HG02938 (cell line): ENCODE data around the gene LSG1.
"Not testable (repeated sequence)": the region's sequence is repeated elsewhere in the genome, so short reads cannot be mapped to it uniquely, and the experiment has no call there.

Source experiments
- ATAC-seq: cut with Tn5 transposase; IDR thresholded peaks from one replicate; pipeline ENCODE4 v1.9.1; 2021; ENCODE audit warnings: mild to moderate bottlenecking, moderate library complexity; ENCODE audit not compliant: unreplicated experiment

The LSG1 gene

GRCh38 chr3:194619741-194620140 is 52.2 kb downstream of the LSG1 start:
- ATAC-seq: no peak

GRCh38 chr3:194618858-194619608 is 53.0 kb downstream of the LSG1 start:
- no peak for ATAC-seq

- no peak for ATAC-seq
These were observed 54.2 kb downstream of the LSG1 start for GRCh38 chr3:194617827-194618226.

GRCh38 chr3:194617143-194617671 is 54.8 kb downstream of the LSG1 start:
- no peak for ATAC-seq

- ATAC-seq: no peak
These were observed 56.8 kb downstream of the LSG1 start for GRCh38 chr3:194615226-194615625.

- ATAC-seq: no peak
These were observed 59.8 kb downstream of the LSG1 start for GRCh38 chr3:194612221-194612620.

GRCh38 chr3:194610689-194611088 is 61.3 kb downstream of the LSG1 start:
- ATAC-seq: no peak

- ATAC-seq: no peak
These were observed 62.4 kb downstream of the LSG1 start for GRCh38 chr3:194609601-194610000.

- no peak for ATAC-seq
These were observed 63.0 kb downstream of the LSG1 start for GRCh38 chr3:194608981-194609380.

GRCh38 chr3:194607592-194608389 is 64.2 kb downstream of the LSG1 start:
- ATAC-seq: no peak

- no peak for ATAC-seq
These were observed 65.0 kb downstream of the LSG1 start for GRCh38 chr3:194606941-194607340.

- ATAC-seq: no peak
These were observed 65.8 kb downstream of the LSG1 start for GRCh38 chr3:194606163-194606562.

- not testable (repeated sequence) for ATAC-seq
These were observed 66.7 kb downstream of the LSG1 start for GRCh38 chr3:194605314-194605713.

GRCh38 chr3:194604837-194605236 is 67.2 kb downstream of the LSG1 start:
- no peak for ATAC-seq

- no peak for ATAC-seq
These were observed 67.9 kb downstream of the LSG1 start for GRCh38 chr3:194604126-194604525.

- no peak for ATAC-seq
These were observed 69.3 kb downstream of the LSG1 start for GRCh38 chr3:194602669-194603171.

GRCh38 chr3:194598771-194599557 is 73.0 kb downstream of the LSG1 start:
- ATAC-seq: no peak

- no peak for ATAC-seq
These were observed 75.1 kb downstream of the LSG1 start for GRCh38 chr3:194596906-194597305.

GRCh38 chr3:194592798-194593752 is 78.9 kb downstream of the LSG1 start:
- ATAC-seq: no peak
